HepG2 (cell line): ENCODE measurements around the gene LMCD1. TPM values are rescaled to one million over a fixed set of nuclear protein-coding genes. Genes with fewer than 3 reads are reported as not detected.

Source experiments
- CBX5 ChIP-seq: sonication (generic); formaldehyde crosslinking; IDR thresholded peaks from 2 replicates; pipeline ENCODE4 v1.4.0; 2020; ENCODE audit warnings: missing genetic modification reagents, borderline replicate concordance
- CREB1 ChIP-seq, 2 experiments: fragments of 450-650 bp in 1 of 2; IDR thresholded peaks; 2 replicates each; pipeline ENCODE4 v1.6.1; 2016 to 2017; ENCODE audit warnings: control low read depth in 1 of 2, mild to moderate bottlenecking in 1 of 2, missing compliant biosample characterization in 1 of 2, missing genetic modification characterization in 1 of 2
- EEA1 ChIP-seq: sonication (generic); formaldehyde crosslinking; IDR thresholded peaks from 2 replicates; pipeline ENCODE4 v1.5.1; 2020; ENCODE audit warnings: mild to moderate bottlenecking, missing genetic modification reagents, borderline replicate concordance
- EP300 ChIP-seq, 3 experiments: sonication (generic) in 1 of 3; formaldehyde crosslinking in 1 of 3; IDR thresholded peaks; 2 replicates each; pipeline versions ENCODE4 v1.5.1 to v1.6.1; 2011 to 2020; ENCODE audit warnings: low read depth in 2 of 3, low read length in 2 of 3, borderline replicate concordance in 1 of 3, improper control_type of control experiment in 1 of 3, mild to moderate bottlenecking in 1 of 3, missing genetic modification reagents in 1 of 3, moderate library complexity in 1 of 3
- FOSL2 ChIP-seq: sonication (generic); formaldehyde crosslinking; IDR thresholded peaks from 2 replicates; pipeline ENCODE4 v1.4.0; 2020; ENCODE audit warnings: missing genetic modification reagents
- GATAD1 ChIP-seq: IDR thresholded peaks from 2 replicates; pipeline ENCODE4 v1.6.1; 2016; ENCODE audit warnings: missing genetic modification reagents, missing compliant biosample characterization
- MAFK ChIP-seq, 2 experiments: IDR thresholded peaks in 1 of 2; conservative IDR thresholded peaks in 1 of 2; 2 replicates each; pipeline ENCODE4 v1.6.1; 2011; ENCODE audit warnings: improper control_type of control experiment in 2 of 2, low read length in 2 of 2
- REPIN1 ChIP-seq: sonication (generic); formaldehyde crosslinking; IDR thresholded peaks from 2 replicates; pipeline ENCODE4 v1.8.0; 2022; ENCODE audit warnings: missing genetic modification reagents, low read depth, mild to moderate bottlenecking, borderline replicate concordance
- REXO4 ChIP-seq: sonication (generic); formaldehyde crosslinking; IDR thresholded peaks from 2 replicates; pipeline ENCODE4 v1.8.0; 2022; ENCODE audit warnings: missing genetic modification reagents, mild to moderate bottlenecking, borderline replicate concordance
- ZBTB7A ChIP-seq: sonication (generic); formaldehyde crosslinking; IDR thresholded peaks from 2 replicates; pipeline ENCODE4 v1.8.0; 2022; ENCODE audit warnings: mild to moderate bottlenecking, missing genetic modification reagents
- ZNF224 ChIP-seq: sonication (generic); formaldehyde crosslinking; IDR thresholded peaks from 2 replicates; pipeline ENCODE4 v1.5.0; 2020; ENCODE audit warnings: mild to moderate bottlenecking, missing genetic modification reagents
- ZNF230 ChIP-seq: sonication (generic); formaldehyde crosslinking; IDR thresholded peaks from 2 replicates; pipeline ENCODE4 v1.4.0; 2020; ENCODE audit warnings: mild to moderate bottlenecking, missing genetic modification reagents
- ZNF563 ChIP-seq: sonication (generic); formaldehyde crosslinking; IDR thresholded peaks from 2 replicates; pipeline ENCODE4 v1.8.0; 2022; ENCODE audit warnings: mild to moderate bottlenecking, moderate library complexity, missing genetic modification reagents
- ZNF569 ChIP-seq: sonication (generic); formaldehyde crosslinking; IDR thresholded peaks from 2 replicates; pipeline ENCODE4 v1.5.0; 2020; ENCODE audit warnings: mild to moderate bottlenecking, missing genetic modification reagents, moderate library complexity, borderline replicate concordance
- ZNF703 ChIP-seq: sonication (generic); formaldehyde crosslinking; IDR thresholded peaks from 2 replicates; pipeline ENCODE4 v1.5.1; 2020; ENCODE audit warnings: missing genetic modification reagents, mild to moderate bottlenecking, moderate library complexity, borderline replicate concordance
- ZNF891 ChIP-seq: sonication (generic); formaldehyde crosslinking; IDR thresholded peaks from 2 replicates; pipeline ENCODE4 v1.5.0; 2020; ENCODE audit warnings: mild to moderate bottlenecking, missing genetic modification reagents
- ZSCAN20 ChIP-seq: sonication (generic); formaldehyde crosslinking; IDR thresholded peaks from 2 replicates; pipeline ENCODE4 v1.4.0; 2020; ENCODE audit warnings: missing genetic modification reagents, mild to moderate bottlenecking, borderline replicate concordance
- polyA plus RNA-seq, 8 experiments: library from polyadenylated mRNA; depleted of rRNA in 3 of 8; stranded (reverse) in 7 of 8; unstranded in 1 of 8; fragments of >200 nt; fragmentation: Illumina TruSeq in 4 of 8; extraction: Trizol in 4 of 8; gene quantifications; 2 replicates each; pipeline versions ENCODE4 v1.2.1 to v1.2.3, GENCODE V29; 2011 to 2016; ENCODE audit warnings: low read depth in 4 of 8, missing spikeins in 1 of 8, mixed read lengths in 1 of 8; ENCODE audit not compliant: insufficient read depth in 1 of 8
- total RNA-seq, 5 experiments: library from RNA; depleted of rRNA; stranded (reverse); fragments of >200 nt; fragmentation: Illumina TruSeq; extraction: Trizol; gene quantifications; 2 replicates each; pipeline ENCODE4 v1.2.3, GENCODE V29; 2016; ENCODE audit warnings: low read depth in 1 of 5
- TF ChIP-seq, protein P1 (sequence below): IDR thresholded peaks from 2 replicates; pipeline ENCODE4 v1.6.1; 2012; ENCODE audit warnings: low read depth, low read length, improper control_type of control experiment
- TF ChIP-seq, protein P2 (sequence below): sonication (generic); formaldehyde crosslinking; conservative IDR thresholded peaks from 2 replicates; pipeline ENCODE4 v1.4.0; 2020; ENCODE audit warnings: missing genetic modification reagents
- TF ChIP-seq, protein P3 (sequence below): sonication (generic); formaldehyde crosslinking; IDR thresholded peaks from 2 replicates; pipeline ENCODE4 v1.5.0; 2020; ENCODE audit warnings: mild to moderate bottlenecking, missing genetic modification reagents
- TF ChIP-seq, protein P4 (sequence below): sonication (generic); formaldehyde crosslinking; IDR thresholded peaks from 2 replicates; pipeline ENCODE4 v1.4.0; 2020; ENCODE audit warnings: mild to moderate bottlenecking, missing genetic modification reagents

LMCD1 gene
- total and polyA plus RNA-seq, 2 of the 13 experiments (the other 11 are each of a cell fraction or from before 2014, with no cell fraction given): 6.2 to 7.1 TPM

DNA sequence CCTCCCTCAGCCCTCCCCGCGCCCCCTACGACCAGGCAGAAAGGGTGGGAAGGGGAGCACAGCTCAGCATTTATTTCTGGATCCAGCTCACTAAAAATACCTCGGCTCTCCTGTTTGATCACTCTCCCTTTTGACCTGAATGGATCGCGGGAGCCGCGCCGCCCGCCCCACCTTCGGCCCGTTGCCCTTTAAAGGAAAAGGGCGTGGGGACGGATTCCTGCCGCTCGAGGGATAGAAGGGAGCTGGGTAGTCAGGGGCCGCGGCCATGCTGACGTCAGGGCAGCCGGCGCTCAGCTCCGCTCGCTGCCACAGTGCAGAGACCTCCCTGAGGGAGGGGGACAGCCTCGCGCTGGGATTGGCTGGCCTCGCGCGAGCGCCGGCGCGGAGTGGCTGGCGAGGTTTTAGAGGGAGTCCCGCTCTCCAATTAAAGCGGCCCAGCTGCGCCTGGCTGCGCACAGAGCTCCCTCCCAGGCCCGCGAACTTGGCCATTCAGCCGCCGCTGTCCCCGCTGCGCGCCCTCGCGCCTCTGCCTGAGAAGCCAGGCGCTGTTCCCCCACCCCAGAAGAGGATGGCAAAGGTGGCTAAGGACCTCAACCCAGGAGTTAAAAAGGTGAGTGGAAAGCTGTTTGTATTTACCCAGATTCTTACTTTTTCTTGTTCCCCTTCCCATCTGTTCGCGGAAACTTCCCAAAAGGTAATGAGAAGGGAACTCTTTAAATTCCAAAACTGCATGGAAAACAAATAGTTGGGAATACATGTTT is at the start of gene LMCD1 (continued):
- TF ChIP-seq MAFK (conservative IDR thresholded peaks at IDR 0.05 in 1 of 2, IDR thresholded peaks at IDR 0.05 in 1 of 2; ENCODE audit: low read length in 2 of 2): peak; percentile 26 to 29; a peak in 2 of 4 replicates
- TF ChIP-seq, protein P1, sequence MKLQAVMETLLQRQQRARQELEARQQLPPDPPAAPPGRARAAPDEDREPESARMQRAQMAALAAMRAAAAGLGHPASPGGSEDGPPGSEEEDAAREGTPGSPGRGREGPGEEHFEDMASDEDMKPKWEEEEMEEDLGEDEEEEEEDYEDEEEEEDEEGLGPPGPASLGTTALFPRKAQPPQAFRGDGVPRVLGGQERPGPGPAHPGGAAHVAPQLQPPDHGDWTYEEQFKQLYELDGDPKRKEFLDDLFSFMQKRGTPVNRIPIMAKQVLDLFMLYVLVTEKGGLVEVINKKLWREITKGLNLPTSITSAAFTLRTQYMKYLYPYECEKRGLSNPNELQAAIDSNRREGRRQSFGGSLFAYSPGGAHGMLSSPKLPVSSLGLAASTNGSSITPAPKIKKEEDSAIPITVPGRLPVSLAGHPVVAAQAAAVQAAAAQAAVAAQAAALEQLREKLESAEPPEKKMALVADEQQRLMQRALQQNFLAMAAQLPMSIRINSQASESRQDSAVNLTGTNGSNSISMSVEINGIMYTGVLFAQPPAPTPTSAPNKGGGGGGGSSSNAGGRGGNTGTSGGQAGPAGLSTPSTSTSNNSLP: no peak
- TF ChIP-seq ZNF703 (CRISPR knock-in tag): peak; percentile 66; the same call in 1 of the 2 replicates
- no peak for TF ChIP-seq REXO4 (CRISPR knock-in tag)
- TF ChIP-seq ZNF224 (CRISPR knock-in tag): peak; percentile 85; the same call in 1 of the 2 replicates
- TF ChIP-seq ZNF230 (CRISPR knock-in tag): peak; percentile 89
- peak; percentile 79 for TF ChIP-seq REPIN1 (CRISPR knock-in tag)
- TF ChIP-seq, protein P2, sequence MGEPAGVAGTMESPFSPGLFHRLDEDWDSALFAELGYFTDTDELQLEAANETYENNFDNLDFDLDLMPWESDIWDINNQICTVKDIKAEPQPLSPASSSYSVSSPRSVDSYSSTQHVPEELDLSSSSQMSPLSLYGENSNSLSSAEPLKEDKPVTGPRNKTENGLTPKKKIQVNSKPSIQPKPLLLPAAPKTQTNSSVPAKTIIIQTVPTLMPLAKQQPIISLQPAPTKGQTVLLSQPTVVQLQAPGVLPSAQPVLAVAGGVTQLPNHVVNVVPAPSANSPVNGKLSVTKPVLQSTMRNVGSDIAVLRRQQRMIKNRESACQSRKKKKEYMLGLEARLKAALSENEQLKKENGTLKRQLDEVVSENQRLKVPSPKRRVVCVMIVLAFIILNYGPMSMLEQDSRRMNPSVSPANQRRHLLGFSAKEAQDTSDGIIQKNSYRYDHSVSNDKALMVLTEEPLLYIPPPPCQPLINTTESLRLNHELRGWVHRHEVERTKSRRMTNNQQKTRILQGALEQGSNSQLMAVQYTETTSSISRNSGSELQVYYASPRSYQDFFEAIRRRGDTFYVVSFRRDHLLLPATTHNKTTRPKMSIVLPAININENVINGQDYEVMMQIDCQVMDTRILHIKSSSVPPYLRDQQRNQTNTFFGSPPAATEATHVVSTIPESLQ: no peak
- TF ChIP-seq CREB1 (IDR thresholded peaks at IDR 0.05): peak; percentile 87
- peak; percentile 87 for TF ChIP-seq CREB1 (CRISPR knock-in tag; IDR thresholded peaks at IDR 0.05)
- TF ChIP-seq ZBTB7A (CRISPR knock-in tag): peak; percentile 62; the same call in 1 of the 2 replicates
- TF ChIP-seq EP300 (IDR thresholded peaks at IDR 0.05; ENCODE audit: low read depth in 2 of 2, low read length in 2 of 2): 0 out of 4 replicates have a peak, but pooled peaks of 1 of the 2 experiments have one; percentile 3
- no peak for TF ChIP-seq EP300 (CRISPR knock-in tag; IDR thresholded peaks at IDR 0.05; ENCODE audit: borderline replicate concordance)
- TF ChIP-seq ZNF569 (CRISPR knock-in tag): no peak; the same call in 1 of the 2 replicates
- peak; percentile 66; the same call in 1 of the 2 replicates for TF ChIP-seq CBX5 (CRISPR knock-in tag)
- TF ChIP-seq ZNF891 (CRISPR knock-in tag): no peak
- TF ChIP-seq ZSCAN20 (CRISPR knock-in tag): peak; percentile 90; the same call in 1 of the 2 replicates
- peak; percentile 44; the same call in 1 of the 2 replicates for TF ChIP-seq GATAD1
- TF ChIP-seq EEA1 (CRISPR knock-in tag): no peak
- TF ChIP-seq, protein P3, sequence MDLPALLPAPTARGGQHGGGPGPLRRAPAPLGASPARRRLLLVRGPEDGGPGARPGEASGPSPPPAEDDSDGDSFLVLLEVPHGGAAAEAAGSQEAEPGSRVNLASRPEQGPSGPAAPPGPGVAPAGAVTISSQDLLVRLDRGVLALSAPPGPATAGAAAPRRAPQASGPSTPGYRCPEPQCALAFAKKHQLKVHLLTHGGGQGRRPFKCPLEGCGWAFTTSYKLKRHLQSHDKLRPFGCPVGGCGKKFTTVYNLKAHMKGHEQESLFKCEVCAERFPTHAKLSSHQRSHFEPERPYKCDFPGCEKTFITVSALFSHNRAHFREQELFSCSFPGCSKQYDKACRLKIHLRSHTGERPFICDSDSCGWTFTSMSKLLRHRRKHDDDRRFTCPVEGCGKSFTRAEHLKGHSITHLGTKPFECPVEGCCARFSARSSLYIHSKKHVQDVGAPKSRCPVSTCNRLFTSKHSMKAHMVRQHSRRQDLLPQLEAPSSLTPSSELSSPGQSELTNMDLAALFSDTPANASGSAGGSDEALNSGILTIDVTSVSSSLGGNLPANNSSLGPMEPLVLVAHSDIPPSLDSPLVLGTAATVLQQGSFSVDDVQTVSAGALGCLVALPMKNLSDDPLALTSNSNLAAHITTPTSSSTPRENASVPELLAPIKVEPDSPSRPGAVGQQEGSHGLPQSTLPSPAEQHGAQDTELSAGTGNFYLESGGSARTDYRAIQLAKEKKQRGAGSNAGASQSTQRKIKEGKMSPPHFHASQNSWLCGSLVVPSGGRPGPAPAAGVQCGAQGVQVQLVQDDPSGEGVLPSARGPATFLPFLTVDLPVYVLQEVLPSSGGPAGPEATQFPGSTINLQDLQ (CRISPR knock-in tag): peak; percentile 47; the same call in 1 of the 2 replicates
- no peak; the same call in 1 of the 2 replicates for TF ChIP-seq FOSL2 (CRISPR knock-in tag)
- TF ChIP-seq, protein P4, sequence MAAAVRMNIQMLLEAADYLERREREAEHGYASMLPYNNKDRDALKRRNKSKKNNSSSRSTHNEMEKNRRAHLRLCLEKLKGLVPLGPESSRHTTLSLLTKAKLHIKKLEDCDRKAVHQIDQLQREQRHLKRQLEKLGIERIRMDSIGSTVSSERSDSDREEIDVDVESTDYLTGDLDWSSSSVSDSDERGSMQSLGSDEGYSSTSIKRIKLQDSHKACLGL (CRISPR knock-in tag): peak; percentile 95
- peak; percentile 98 for TF ChIP-seq ZNF563 (CRISPR knock-in tag)
